Neuronal stem cell (in vitro differentiated cells): ENCODE results near the gene SARS1.

Experiments
- DNase-seq: peaks from one replicate; pipeline ENCODE4 v3.0.0-alpha.2; 2013; ENCODE audit warnings: low spot score
- H2AFZ ChIP-seq: one replicate; pipeline ENCODE4 v1.6.1; 2013; ENCODE audit warnings: mild to moderate bottlenecking, low read length, inconsistent platforms
- H2AK5ac ChIP-seq: 2 replicates; pipeline ENCODE4 v1.6.1; 2013; ENCODE audit warnings: low read depth, mild to moderate bottlenecking, inconsistent platforms, low read length, moderate library complexity, mixed read lengths
- H2BK120ac ChIP-seq: 2 replicates; pipeline ENCODE4 v1.6.1; 2013; ENCODE audit warnings: low read depth, mild to moderate bottlenecking, inconsistent platforms, low read length, moderate library complexity, mixed read lengths
- H2BK12ac ChIP-seq: one replicate; pipeline ENCODE4 v1.6.1; 2013; ENCODE audit warnings: low read length, inconsistent platforms
- H2BK15ac ChIP-seq: 2 replicates; pipeline ENCODE4 v1.6.1; 2013; ENCODE audit warnings: mild to moderate bottlenecking, low read length, inconsistent platforms, mixed read lengths
- H2BK5ac ChIP-seq: one replicate; pipeline ENCODE4 v1.6.1; 2013; ENCODE audit warnings: inconsistent platforms, mild to moderate bottlenecking, low read length, moderate library complexity
- H3K14ac ChIP-seq: one replicate; pipeline ENCODE4 v1.6.1; 2013; ENCODE audit warnings: low read length, inconsistent platforms
- H3K18ac ChIP-seq: 2 replicates; pipeline ENCODE4 v1.6.1; 2013; ENCODE audit warnings: low read length, inconsistent platforms
- H3K23ac ChIP-seq: 2 replicates; pipeline ENCODE4 v1.6.1; 2013; ENCODE audit warnings: low read depth, mild to moderate bottlenecking, mixed read lengths, low read length, inconsistent platforms; ENCODE audit not compliant: poor library complexity
- H3K27ac ChIP-seq: replicated peaks from 3 replicates; pipeline ENCODE4 v1.5.1; 2013; ENCODE audit warnings: low read length, inconsistent platforms
- H3K27me3 ChIP-seq, 3 experiments: 2 replicates each; pipeline ENCODE4 v1.6.1; 2013; ENCODE audit warnings: low read length in 3 of 3, mild to moderate bottlenecking in 2 of 3, inconsistent platforms in 1 of 3, low read depth in 1 of 3, mixed read lengths in 1 of 3, moderate library complexity in 1 of 3; ENCODE audit not compliant: control insufficient read depth in 3 of 3, insufficient read depth in 3 of 3
- H3K36me3 ChIP-seq, 2 donors: replicated peaks in 1 of 2; 2 replicates each; pipeline ENCODE4 v1.6.1; 2013; ENCODE audit warnings: low read length in 2 of 2; ENCODE audit not compliant: control insufficient read depth in 2 of 2, insufficient read depth in 2 of 2
- H3K4ac ChIP-seq: 2 replicates; pipeline ENCODE4 v1.6.1; 2013; ENCODE audit warnings: inconsistent platforms, mild to moderate bottlenecking, low read length, moderate library complexity
- H3K4me1 ChIP-seq, 2 donors: 1 replicate in 1 of 2; 2 replicates in 1 of 2; pipeline ENCODE4 v1.6.1; 2013; ENCODE audit warnings: low read length in 2 of 2, low read depth in 1 of 2; ENCODE audit not compliant: control insufficient read depth in 2 of 2, insufficient read depth in 1 of 2
- H3K4me2 ChIP-seq: one replicate; pipeline ENCODE4 v1.6.1; 2013; ENCODE audit warnings: mild to moderate bottlenecking, low read length, inconsistent platforms; ENCODE audit not compliant: insufficient read depth, poor library complexity, severe bottlenecking
- H3K4me3 ChIP-seq, 2 donors: 2 replicates each; pipeline ENCODE4 v1.5.1; 2013; ENCODE audit warnings: low read length in 2 of 2, mild to moderate bottlenecking in 2 of 2, inconsistent platforms in 1 of 2, moderate library complexity in 1 of 2
- H3K79me1 ChIP-seq: one replicate; pipeline ENCODE4 v1.6.1; 2013; ENCODE audit warnings: low read depth, mild to moderate bottlenecking, inconsistent platforms, low read length, moderate library complexity
- H3K9ac ChIP-seq: one replicate; pipeline ENCODE4 v1.6.1; 2013; ENCODE audit warnings: mild to moderate bottlenecking, low read depth, low read length, inconsistent platforms; ENCODE audit not compliant: poor library complexity
- H3K9me3 ChIP-seq, 2 donors: replicated peaks in 1 of 2; 2 replicates each; pipeline versions ENCODE3 to v1.6.1; 2013; ENCODE audit warnings: low read length in 2 of 2, mild to moderate bottlenecking in 2 of 2, inconsistent platforms in 1 of 2, low read depth in 1 of 2, mixed read lengths in 1 of 2, moderate library complexity in 1 of 2; ENCODE audit not compliant: control insufficient read depth in 2 of 2, insufficient read depth in 1 of 2
- H4K8ac ChIP-seq: one replicate; pipeline ENCODE4 v1.6.1; 2013; ENCODE audit warnings: low read depth, mild to moderate bottlenecking, inconsistent platforms, low read length, moderate library complexity
- H4K91ac ChIP-seq: one replicate; pipeline ENCODE4 v1.6.1; 2013; ENCODE audit warnings: low read length, low read depth, mild to moderate bottlenecking, inconsistent platforms; ENCODE audit not compliant: poor library complexity
- WGBS, 2 donors: extraction: QIAGEN DNeasy Blood & Tissue Kit; methylation state at CpG; one replicate each; pipeline ENCODE4 v1.1.7; 2013; ENCODE audit warnings: missing lambda C conversion rate in 2 of 2, mixed read lengths in 1 of 2; ENCODE audit not compliant: insufficient read length in 2 of 2, insufficient replicate concordance in 1 of 2; ENCODE audit errors: extremely low coverage in 2 of 2; 5-methylcytosine and 5-hydroxymethylcytosine counted together

Gene SARS1

DNA sequence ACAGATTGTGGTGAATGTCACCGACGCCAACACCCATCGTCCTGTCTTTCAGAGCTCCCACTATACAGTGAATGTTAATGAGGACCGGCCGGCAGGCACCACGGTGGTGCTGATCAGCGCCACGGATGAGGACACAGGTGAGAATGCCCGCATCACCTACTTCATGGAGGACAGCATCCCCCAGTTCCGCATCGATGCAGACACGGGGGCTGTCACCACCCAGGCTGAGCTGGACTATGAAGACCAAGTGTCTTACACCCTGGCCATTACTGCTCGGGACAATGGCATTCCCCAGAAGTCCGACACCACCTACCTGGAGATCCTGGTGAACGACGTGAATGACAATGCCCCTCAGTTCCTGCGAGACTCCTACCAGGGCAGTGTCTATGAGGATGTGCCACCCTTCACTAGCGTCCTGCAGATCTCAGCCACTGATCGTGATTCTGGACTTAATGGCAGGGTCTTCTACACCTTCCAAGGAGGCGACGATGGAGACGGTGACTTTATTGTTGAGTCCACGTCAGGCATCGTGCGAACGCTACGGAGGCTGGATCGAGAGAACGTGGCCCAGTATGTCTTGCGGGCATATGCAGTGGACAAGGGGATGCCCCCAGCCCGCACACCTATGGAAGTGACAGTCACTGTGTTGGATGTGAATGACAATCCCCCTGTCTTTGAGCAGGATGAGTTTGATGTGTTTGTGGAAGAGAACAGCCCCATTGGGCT, 38.6 kb downstream of the SARS1 start:
- no peak overlapping the region for H2BK120ac ChIP-seq
- no peak overlapping the region for H2BK12ac ChIP-seq
- H3K4ac ChIP-seq = no peak overlapping the region
- H4K8ac ChIP-seq = no peak overlapping the region
- H3K4me2 ChIP-seq = no peak overlapping the region
- no peak overlapping the region for H3K27ac ChIP-seq
- no peak overlapping the region for H3K4me3 ChIP-seq
- peak overlapping the region; percentile 33 for H2AK5ac ChIP-seq
- H2BK15ac ChIP-seq = peak overlapping the region; percentile 50
- H3K9me3 ChIP-seq = peaks cover 24 to 30% of the 10 kb centered on the region in 2 donors
- H4K91ac ChIP-seq = no peak overlapping the region
- H3K18ac ChIP-seq = peak overlapping the region; percentile 6
- no peak overlapping the region for H3K9ac ChIP-seq
- H3K14ac ChIP-seq = no peak overlapping the region
- DNase-seq = no peak
- H3K4me1 ChIP-seq = peaks cover 50 to 51% of the 10 kb centered on the region in 2 donors
- H3K27me3 ChIP-seq = no peaks in the 10 kb centered on the region
- H3K79me1 ChIP-seq = peaks cover 35% of the 10 kb centered on the region
- H2BK5ac ChIP-seq = no peak overlapping the region
- no peak overlapping the region for H2AFZ ChIP-seq
- H3K36me3 ChIP-seq = peaks cover 25 to 58% of the 10 kb centered on the region in 2 donors
- WGBS, 2 donors = no CpG with 5 or more reads among the region's 31 CpGs
- H3K23ac ChIP-seq = peak overlapping the region; percentile 59

DNA sequence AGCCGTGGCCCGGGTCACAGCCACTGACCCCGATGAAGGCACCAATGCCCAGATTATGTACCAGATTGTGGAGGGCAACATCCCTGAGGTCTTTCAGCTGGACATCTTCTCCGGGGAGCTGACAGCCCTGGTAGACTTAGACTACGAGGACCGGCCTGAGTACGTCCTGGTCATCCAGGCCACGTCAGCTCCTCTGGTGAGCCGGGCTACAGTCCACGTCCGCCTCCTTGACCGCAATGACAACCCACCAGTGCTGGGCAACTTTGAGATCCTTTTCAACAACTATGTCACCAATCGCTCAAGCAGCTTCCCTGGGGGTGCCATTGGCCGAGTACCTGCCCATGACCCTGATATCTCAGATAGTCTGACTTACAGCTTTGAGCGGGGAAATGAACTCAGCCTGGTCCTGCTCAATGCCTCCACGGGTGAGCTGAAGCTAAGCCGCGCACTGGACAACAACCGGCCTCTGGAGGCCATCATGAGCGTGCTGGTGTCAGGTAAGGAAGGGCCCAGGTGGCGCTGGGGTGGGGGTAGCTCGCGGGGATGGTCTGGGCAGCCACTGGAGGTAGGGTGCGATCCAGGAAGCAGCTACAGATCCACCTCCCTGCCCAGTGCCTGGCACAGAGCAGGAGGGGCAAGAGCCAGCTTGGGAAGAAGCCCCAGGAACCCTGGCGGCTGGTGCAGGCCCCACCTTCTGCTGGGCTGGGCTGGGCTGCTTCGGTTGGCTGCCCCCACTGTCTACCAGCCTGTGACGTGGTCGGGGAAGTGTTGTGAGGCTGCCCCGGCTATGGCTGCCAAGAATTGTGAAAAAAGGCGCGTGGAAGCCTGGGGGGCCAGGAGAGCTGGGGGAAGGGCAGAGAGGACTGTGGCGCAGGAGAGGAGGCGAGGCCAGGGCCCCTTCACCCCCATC, 39.4 kb downstream of the SARS1 start:
- Histone ChIP-seq H2AFZ (peak overlapping the region; percentile 68), H3K27ac (peak overlapping the region; percentile 90), H3K4me2 (peak overlapping the region; percentile 40), H2BK5ac (peak overlapping the region; percentile 98), H3K9me3 (peaks cover 24 to 30% of the 10 kb centered on the region in 2 donors), H3K4me1 (peaks cover 54 to 55% of the 10 kb centered on the region in 2 donors), H3K9ac (peak overlapping the region; percentile 80), H3K4ac (peak overlapping the region; percentile 72), H2BK120ac (peak overlapping the region; percentile 93), H4K8ac (peak overlapping the region; percentile 66), H2BK15ac (peak overlapping the region; percentile 50), H3K36me3 (peaks cover 25 to 66% of the 10 kb centered on the region in 2 donors), H3K4me3 (peak overlapping the region in 1 of 2 donors; percentile 35), H4K91ac (peak overlapping the region; percentile 75), H3K27me3 (no peaks in the 10 kb centered on the region), H2BK12ac (peak overlapping the region; percentile 78), H3K18ac (peak overlapping the region; percentile 98), H3K79me1 (peaks cover 37% of the 10 kb centered on the region), H3K23ac (peak overlapping the region; percentile 59), H2AK5ac (peak overlapping the region; percentile 96), H3K14ac (peak overlapping the region; percentile 77)
- no CpG with 5 or more reads among the region's 33 CpGs for WGBS, 2 donors
- DNase-seq = no peak

DNA sequence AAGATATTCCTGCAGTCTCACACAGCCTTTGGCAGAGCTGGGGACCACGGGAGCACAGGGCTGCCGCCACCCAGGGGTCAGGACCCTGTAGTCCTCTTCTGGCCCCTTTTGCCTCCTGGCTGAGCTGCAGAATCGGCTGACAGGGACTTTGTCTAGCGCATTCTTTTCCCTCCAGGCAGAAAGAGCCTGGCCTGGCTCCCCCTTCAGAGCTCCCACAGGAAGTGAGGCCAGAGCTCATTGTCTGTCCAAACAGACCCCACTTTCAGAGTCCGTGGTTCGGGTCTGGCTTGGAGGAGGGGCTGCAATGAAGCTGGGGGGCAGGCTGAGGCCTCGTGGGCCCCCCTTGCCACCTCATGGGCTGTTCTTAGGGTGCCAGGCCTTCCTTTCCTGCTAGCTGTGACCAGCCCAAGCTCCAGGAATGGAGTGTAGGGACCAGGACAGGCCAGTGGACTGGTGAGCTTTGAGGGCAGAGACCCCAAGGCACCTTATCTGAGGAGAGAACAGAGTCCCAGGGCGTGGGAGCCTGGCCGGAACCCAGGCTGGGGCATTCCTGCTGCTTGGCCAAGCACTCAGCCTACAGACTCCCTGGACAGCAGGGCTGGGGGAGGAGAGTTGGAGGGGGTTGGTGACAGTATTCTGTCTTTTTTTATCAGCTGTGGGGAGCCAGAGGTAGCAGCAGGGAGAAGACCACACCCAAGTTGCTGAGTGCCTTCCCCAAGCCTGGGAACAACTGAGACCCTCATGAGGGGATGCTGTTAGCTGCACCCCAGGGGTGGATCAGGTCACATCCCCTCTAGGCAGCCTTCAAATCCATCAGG, 40.3 kb downstream of the SARS1 start:
- H3K4me3 ChIP-seq = peak overlapping the region in 1 of 2 donors; percentile 35
- H3K9me3 ChIP-seq = peaks cover 24 to 30% of the 10 kb centered on the region in 2 donors

More for the DNA sequence above, 40.3 kb downstream of the SARS1 start:
- peak overlapping the region; percentile 66 for H4K8ac ChIP-seq
- no peaks in the 10 kb centered on the region for H3K27me3 ChIP-seq
- peak overlapping the region; percentile 95 for H4K91ac ChIP-seq
- H3K4ac ChIP-seq = peak overlapping the region; percentile 76
- DNase-seq = peak; percentile 56
- H2AK5ac ChIP-seq = peak overlapping the region; percentile 96
- H3K79me1 ChIP-seq = peaks cover 40% of the 10 kb centered on the region
- H3K14ac ChIP-seq = peak overlapping the region; percentile 77
- H3K4me1 ChIP-seq = peaks cover 57% of the 10 kb centered on the region in 2 donors
- H3K27ac ChIP-seq = peak overlapping the region; percentile 90
- H3K4me2 ChIP-seq = peak overlapping the region; percentile 40
- H2BK120ac ChIP-seq = peak overlapping the region; percentile 93
- H2BK15ac ChIP-seq = peak overlapping the region; percentile 84
- peak overlapping the region; percentile 85 for H2BK12ac ChIP-seq
- no peak overlapping the region for H3K23ac ChIP-seq
- H2BK5ac ChIP-seq = peak overlapping the region; percentile 98
- H2AFZ ChIP-seq = peak overlapping the region; percentile 68
- H3K9ac ChIP-seq = peak overlapping the region; percentile 87
- WGBS, 2 donors = no CpG with 5 or more reads among the region's 9 CpGs
- H3K36me3 ChIP-seq = peaks cover 29 to 75% of the 10 kb centered on the region in 2 donors
- H3K18ac ChIP-seq = peak overlapping the region; percentile 98
